Measurements from ENCODE around the gene BCAP31. TPM values are rescaled to one million over a fixed set of nuclear protein-coding genes. Genes with fewer than 3 reads are reported as not detected.

The BCAP31 gene
- total and polyA plus RNA-seq, 12 donors, result 121 to 343 (median 271) TPM

DNA sequence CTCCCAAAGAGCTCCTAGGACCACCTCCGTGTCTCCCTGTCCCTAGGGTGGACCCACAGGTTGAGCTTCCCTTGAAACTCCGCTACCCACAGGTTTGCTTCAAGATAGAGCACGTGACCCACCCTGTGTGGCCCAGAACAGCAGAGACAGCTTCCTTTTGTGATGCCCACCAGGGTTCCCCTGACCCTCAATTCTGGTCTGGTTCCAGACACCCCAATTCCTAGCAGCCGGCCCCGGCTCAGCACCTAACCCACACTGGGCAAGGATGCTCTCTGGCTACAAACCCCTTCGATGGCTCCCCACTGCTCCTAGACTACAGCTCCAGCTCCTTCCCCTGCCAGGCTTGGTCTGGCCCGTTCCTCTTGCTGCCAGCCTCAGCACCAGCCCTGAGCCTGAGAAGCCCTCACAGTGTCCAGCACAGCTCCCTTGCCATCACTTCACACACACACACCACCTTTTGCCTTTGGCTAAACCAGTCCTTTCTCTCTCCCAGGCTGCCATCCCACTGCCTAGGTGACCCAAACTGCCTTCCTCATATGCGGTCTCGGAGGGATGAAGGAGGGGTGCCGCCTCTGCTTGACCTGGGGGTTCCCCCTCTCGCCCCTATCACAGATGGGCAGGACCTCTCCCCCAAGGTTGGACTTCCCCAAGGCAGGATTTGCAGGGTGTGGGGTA, 56.8 kb downstream of the BCAP31 start:
- H3K4me1 ChIP-seq (replicated peaks in 1 of 2), result no peaks in the 10 kb centered on the region
- intact Hi-C loops (cut with DNase I), result no loop called here
- no peaks in the 10 kb centered on the region for H3K9me3 ChIP-seq (replicated peaks in 1 of 3)
- H3K4me3 ChIP-seq, result no peak overlapping the region
- H3K36me3 ChIP-seq (replicated peaks in 1 of 2), result no peaks in the 10 kb centered on the region
- WGBS, 4 donors, result 66 to 75% (median 72%) methylated on average over 8 to 11 of the region's 11 CpGs
- DNase-seq, result peak in 2 of 7 donors; percentile 11 to 15
- TF ChIP-seq, protein P1, sequence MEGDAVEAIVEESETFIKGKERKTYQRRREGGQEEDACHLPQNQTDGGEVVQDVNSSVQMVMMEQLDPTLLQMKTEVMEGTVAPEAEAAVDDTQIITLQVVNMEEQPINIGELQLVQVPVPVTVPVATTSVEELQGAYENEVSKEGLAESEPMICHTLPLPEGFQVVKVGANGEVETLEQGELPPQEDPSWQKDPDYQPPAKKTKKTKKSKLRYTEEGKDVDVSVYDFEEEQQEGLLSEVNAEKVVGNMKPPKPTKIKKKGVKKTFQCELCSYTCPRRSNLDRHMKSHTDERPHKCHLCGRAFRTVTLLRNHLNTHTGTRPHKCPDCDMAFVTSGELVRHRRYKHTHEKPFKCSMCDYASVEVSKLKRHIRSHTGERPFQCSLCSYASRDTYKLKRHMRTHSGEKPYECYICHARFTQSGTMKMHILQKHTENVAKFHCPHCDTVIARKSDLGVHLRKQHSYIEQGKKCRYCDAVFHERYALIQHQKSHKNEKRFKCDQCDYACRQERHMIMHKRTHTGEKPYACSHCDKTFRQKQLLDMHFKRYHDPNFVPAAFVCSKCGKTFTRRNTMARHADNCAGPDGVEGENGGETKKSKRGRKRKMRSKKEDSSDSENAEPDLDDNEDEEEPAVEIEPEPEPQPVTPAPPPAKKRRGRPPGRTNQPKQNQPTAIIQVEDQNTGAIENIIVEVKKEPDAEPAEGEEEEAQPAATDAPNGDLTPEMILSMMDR (IDR thresholded peaks at IDR 0.05), result no peak
- H3K27ac ChIP-seq, result no peak overlapping the region
- H3K27me3 ChIP-seq, result peaks cover 29% of the 10 kb centered on the region

DNA sequence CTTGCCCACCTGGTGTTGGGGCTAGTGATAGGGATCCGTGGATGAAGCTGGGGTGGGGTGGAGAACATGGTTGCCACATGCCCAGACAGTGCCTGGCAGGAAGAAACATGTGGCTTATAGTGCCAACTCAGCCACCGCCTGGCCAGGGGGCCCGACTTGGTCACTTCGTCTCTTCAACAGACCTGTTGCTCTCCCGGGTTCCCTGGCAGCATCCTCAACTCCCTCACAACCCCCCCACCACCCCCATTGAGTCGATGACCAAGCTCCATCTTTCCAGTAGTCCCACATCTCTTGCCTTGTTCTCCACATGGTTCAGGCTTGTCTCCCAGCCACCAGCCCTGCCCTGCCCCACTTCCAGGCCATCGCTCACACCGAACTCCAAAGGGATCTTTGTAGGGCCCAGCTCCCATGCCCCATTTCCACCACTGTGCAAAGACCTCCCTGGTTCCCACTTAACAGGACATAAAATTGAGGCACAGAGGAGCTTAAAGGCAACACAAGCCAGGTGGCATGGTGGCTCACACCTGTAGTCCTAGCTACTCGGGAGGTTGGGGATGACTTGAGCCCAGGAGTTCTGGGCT, 58.4 kb downstream of the BCAP31 start:
- WGBS, 4 donors, result 60 to 80% (median 75%) methylated on average over 1 to 9 of the region's 9 CpGs

DNA sequence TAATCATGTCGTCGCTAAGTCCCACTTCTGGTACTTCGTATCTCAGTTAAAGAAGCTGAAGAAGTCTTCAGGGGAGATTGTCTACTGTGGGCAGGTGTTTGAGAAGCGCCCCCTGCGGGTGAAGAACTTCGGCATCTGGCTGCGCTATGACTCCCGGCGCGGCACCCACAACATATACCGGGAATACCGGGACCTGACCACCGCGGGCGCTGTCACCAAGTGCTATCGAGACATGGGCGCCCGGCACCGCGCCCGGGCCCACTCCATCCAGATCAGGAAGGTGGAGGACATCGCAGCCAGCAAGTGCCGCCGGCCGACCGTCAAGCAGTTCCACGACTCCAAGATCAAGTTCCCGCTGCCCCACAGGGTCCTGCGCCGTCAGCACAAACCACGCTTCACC, 61.9 kb downstream of the BCAP31 start:
- H3K27ac ChIP-seq, result no peak overlapping the region
- TF ChIP-seq, protein P1 (IDR thresholded peaks at IDR 0.05), result peak in 3 of 6 experiments; percentile 9 to 33 (median 23)
- no peak for TF ChIP-seq POLR2A (IDR thresholded peaks at IDR 0.05)
- H3K9me3 ChIP-seq (replicated peaks in 1 of 3), result no peaks in the 10 kb centered on the region
- H3K4me3 ChIP-seq, result no peak overlapping the region
- DNase-seq, result peak in 4 of 7 donors; percentile 33 to 43 (median 35)
- WGBS, 4 donors, result 9 to 34% (median 18%) methylated on average over 3 to 31 of the region's 31 CpGs
- intact Hi-C loops (cut with DNase I), result no loop called here
- H3K27me3 ChIP-seq, result peaks cover 42% of the 10 kb centered on the region
- H3K4me1 ChIP-seq (replicated peaks in 1 of 2), result no peaks in the 10 kb centered on the region
- H3K36me3 ChIP-seq (replicated peaks in 1 of 2), result no peaks in the 10 kb centered on the region

More for the DNA sequence above, 58.4 kb downstream of the BCAP31 start:
- Histone ChIP-seq H3K36me3 (replicated peaks in 1 of 2) (no peaks in the 10 kb centered on the region), H3K4me3 (no peak overlapping the region), H3K4me1 (replicated peaks in 1 of 2) (no peaks in the 10 kb centered on the region), H3K27me3 (peaks cover 33% of the 10 kb centered on the region), H3K27ac (no peak overlapping the region), H3K9me3 (replicated peaks in 1 of 3) (no peaks in the 10 kb centered on the region)
- no peak for TF ChIP-seq POLR2A (IDR thresholded peaks at IDR 0.05)
- TF ChIP-seq, protein P1 (IDR thresholded peaks at IDR 0.05), result no peak
- peak in 2 of 7 donors; percentile 4 to 9 for DNase-seq
- intact Hi-C loops (cut with DNase I), result no loop called here

DNA sequence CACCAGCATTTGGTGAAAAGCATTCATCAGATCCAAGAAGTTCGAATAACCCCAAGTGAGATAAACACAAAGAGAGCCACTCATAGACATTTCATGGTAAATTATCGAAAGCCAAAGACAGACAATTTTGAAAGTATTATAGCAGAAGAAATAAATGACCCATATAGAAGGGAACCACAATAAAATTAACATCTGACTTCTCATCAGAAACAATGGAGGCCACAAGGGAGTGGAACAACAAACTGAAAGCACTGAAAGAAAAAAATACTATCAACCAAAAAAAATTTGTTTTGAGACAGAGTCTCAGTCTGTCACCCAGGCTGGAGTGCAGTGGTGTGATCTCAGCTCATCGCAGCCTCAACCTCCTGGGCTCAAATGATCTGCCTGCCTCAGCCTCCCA, 64.9 kb downstream of the BCAP31 start:
- peaks cover 47% of the 10 kb centered on the region for H3K27me3 ChIP-seq
- intact Hi-C loops (cut with DNase I), result no loop called here
- H3K36me3 ChIP-seq (replicated peaks in 1 of 2), result no peaks in the 10 kb centered on the region
- no peak for DNase-seq
- H3K9me3 ChIP-seq (replicated peaks in 1 of 3), result no peaks in the 10 kb centered on the region
- H3K4me1 ChIP-seq (replicated peaks in 1 of 2), result no peaks in the 10 kb centered on the region
- no peak overlapping the region for H3K27ac ChIP-seq
- no peak overlapping the region for H3K4me3 ChIP-seq
- WGBS, 4 donors, result 70 to 95% (median 88%) methylated on average over 3 of the region's 3 CpGs
- TF ChIP-seq, protein P1 (IDR thresholded peaks at IDR 0.05), result no peak
- TF ChIP-seq POLR2A (IDR thresholded peaks at IDR 0.05), result no peak

Data from adrenal gland (tissue), 12 donors.